HL-60 (cell line): Measurements from ENCODE around the gene SLC9A6.

Source experiments
- DNase-seq, 2 experiments: peaks; one replicate each; pipeline ENCODE4 v3.0.0-alpha.2; 2010 to 2020; ENCODE audit warnings: low read depth in 1 of 2, low spot score in 1 of 2
- H3K27ac ChIP-seq: fragments of 250-450 bp; sonication (Bioruptor Pico); replicated peaks from 2 replicates; pipeline ENCODE4 v1.5.1; 2020; ENCODE audit warnings: mild to moderate bottlenecking, moderate library complexity
- H3K27me3 ChIP-seq: fragments of 250-450 bp; sonication (Bioruptor Pico); 2 replicates; pipeline ENCODE4 v1.5.1; 2021; ENCODE audit warnings: mild to moderate bottlenecking, moderate library complexity; ENCODE audit not compliant: insufficient read depth, poor library complexity, severe bottlenecking
- H3K4me3 ChIP-seq: replicated peaks from 2 replicates; pipeline ENCODE4 v1.5.1; 2011; ENCODE audit warnings: mild to moderate bottlenecking, control low read depth, low read length; ENCODE audit not compliant: insufficient read depth
- CTCF ChIP-seq: IDR thresholded peaks from one replicate; pipeline ENCODE4 v1.5.1; 2011; ENCODE audit warnings: low read length, control low read depth, inconsistent platforms; ENCODE audit not compliant: insufficient read depth
- GABPA ChIP-seq: IDR thresholded peaks from 2 replicates; pipeline ENCODE4 v1.6.1; 2012; ENCODE audit warnings: low read depth
- POLR2AphosphoS5 ChIP-seq: IDR thresholded peaks from 2 replicates; pipeline ENCODE4 v1.6.1; 2012; ENCODE audit warnings: low read depth
- REST ChIP-seq: IDR thresholded peaks from 2 replicates; pipeline ENCODE4 v1.6.1; 2012; ENCODE audit warnings: low read depth; ENCODE audit not compliant: insufficient replicate concordance
- SPI1 ChIP-seq: IDR thresholded peaks from 2 replicates; pipeline ENCODE4 v1.6.1; 2012; ENCODE audit warnings: low read depth, mild to moderate bottlenecking, borderline replicate concordance

The SLC9A6 gene

GRCh38 chrX:136064661-136065043 lies 79.4 kb downstream of the SLC9A6 start:
- Histone ChIP-seq H3K27ac (peak overlapping the region; percentile 61), H3K4me3 (no peak overlapping the region), H3K27me3 (no peaks in the 10 kb centered on the region)
- no peak for DNase-seq
- TF ChIP-seq GABPA (no peak), CTCF (no peak), SPI1 (no peak), REST (no peak), POLR2AphosphoS5 (no peak)

- H3K27ac ChIP-seq: peak overlapping the region; percentile 61
These were observed 79.9 kb downstream of the SLC9A6 start for GRCh38 chrX:136065044-136065671.

More at GRCh38 chrX:136065044-136065671, 79.9 kb downstream of the SLC9A6 start:
- DNase-seq: peak in 1 of 2 experiments; percentile 41
- TF ChIP-seq REST (no peak), SPI1 (no peak), CTCF (no peak), POLR2AphosphoS5 (no peak), GABPA (no peak)
- no peaks in the 10 kb centered on the region for H3K27me3 ChIP-seq
- H3K4me3 ChIP-seq: no peak overlapping the region
